ENCODE data around the gene MAP2K4.
A peak's percentile ranks its signal among the peaks of the same experiment; 100 is the strongest.
"Not testable (repeated sequence)": the region's sequence is repeated elsewhere in the genome, so short reads cannot be mapped to it uniquely, and the experiment has no call there.

The MAP2K4 gene

DNA sequence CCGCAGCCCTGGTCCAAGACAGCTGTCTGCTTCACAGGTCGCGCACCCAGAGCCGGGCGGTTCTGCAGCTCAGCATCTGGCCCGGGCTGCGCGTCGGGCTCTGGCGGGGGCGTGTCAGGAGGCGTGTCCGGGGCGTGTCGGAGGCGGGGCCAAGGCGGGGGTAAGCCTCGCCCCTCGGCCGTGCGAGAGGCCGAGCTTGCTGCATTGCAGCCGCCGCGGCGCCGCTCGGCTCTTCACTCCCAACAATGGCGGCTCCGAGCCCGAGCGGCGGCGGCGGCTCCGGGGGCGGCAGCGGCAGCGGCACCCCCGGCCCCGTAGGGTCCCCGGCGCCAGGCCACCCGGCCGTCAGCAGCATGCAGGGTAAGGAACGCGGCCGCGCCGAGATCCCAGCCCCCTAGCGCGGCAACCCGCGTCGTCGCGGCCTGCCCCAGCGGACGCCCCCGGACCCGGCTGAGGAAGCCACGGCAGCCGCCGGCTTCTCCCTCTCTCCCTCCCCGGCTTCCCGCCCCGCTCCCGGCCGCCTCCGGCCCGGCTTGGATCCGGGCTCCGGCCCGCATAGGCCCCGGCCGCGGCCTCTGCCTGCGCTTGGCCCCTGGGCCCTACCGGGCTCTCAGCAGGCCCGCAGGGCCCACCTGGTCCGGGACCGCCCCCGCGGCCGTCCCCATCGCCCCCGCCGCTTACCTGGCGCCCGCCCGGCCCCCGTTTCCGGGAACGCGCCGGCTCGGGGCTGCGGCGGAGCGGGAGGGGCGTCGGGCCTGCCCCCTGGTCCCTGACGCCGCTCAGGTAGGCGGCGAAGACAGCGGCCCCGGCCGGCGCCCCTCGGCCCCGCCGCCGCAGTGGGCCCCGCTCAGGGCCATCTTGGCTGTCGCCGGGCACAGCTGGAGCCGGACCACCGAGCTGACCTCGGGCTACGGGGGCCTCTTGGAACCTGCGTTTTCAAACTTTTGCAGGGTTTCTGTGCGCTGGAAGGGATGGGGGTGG lies at the start of gene MAP2K4:
Gene MAP2K4 (plus strand): TSS at position 236 of the 981 bp plus-strand sequence. CDS start 10 bp downstream, at position 246.
- DNase-seq, result peak; percentile 88

DNA sequence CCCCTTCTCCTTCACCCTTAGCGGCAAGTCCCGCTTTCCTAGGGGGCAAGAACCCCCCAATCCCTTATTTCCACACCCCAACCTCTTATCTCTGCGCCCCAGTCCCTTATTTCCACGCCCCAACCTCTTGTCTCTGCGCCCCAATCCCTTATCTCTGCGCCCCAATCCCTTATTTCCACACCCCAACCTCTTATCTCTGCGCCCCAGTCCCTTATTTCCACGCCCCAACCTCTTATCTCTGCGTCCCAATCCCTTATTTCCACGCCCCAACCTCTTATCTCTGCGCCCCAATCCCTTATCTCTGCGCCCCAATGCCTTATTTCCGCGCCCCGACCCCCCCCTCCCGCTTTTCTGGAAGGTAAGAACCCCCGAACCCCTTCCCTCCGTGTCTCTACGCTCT lies 47.9 kb upstream of the MAP2K4 start:
- not testable (repeated sequence) for DNase-seq

DNA sequence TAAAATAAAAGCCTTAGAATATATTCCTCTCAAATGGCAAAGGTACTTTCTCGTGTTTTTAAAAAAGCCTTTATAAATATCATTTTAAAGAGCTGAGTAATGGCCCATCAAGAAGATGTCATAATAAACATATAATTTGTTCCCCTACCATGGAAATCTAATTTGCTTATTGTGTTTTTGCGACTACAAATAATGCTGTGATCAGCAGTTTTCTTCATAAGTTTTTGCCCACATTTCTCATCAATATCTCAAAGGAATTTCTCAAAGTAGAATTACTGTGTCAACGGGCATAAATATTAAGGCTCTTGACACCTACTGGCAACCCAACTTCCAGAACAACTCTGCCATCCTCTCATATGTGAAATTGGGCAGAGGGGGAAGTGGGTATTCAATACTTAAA lies 40.9 kb upstream of the MAP2K4 start:
- DNase-seq, result no peak

DNA sequence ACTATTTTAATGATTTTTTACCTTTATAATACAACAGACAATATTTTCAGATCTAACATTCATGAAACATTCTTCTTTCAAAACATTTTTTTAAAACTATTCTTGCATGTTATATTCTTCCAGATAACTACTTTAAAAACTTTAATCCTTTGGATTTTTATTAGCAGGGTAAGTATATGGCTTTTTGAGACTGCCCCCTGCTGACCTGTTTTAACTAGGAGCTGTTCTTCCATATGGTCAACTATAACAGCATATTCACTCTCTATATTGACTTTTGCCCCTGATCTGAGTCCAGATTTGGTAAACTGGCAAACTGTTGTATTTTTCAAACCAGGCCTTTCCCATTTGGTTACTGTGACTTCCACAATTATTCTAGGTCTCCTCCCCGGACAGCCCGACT lies 39.9 kb upstream of the MAP2K4 start:
- no peak for DNase-seq

DNA sequence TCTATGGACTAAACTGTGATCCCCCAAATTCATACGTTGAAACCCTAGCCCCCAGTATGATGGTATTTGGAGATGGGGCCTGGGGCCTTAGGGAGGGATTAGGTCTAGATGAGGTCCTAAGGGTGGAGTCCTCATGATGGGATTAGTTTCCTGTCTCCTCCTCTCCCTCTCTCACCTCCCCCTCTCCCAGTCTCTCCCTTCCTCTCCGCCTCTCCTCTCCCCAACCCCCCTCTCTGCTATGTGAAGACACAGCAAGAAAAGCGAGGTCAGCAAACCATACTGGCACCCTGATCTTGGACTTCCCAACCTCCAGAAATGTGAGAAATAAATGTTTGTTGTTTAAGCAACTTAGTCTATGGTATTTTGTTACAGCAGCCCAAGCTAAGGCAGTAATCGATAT lies 38.8 kb upstream of the MAP2K4 start:
- no peak for DNase-seq

DNA sequence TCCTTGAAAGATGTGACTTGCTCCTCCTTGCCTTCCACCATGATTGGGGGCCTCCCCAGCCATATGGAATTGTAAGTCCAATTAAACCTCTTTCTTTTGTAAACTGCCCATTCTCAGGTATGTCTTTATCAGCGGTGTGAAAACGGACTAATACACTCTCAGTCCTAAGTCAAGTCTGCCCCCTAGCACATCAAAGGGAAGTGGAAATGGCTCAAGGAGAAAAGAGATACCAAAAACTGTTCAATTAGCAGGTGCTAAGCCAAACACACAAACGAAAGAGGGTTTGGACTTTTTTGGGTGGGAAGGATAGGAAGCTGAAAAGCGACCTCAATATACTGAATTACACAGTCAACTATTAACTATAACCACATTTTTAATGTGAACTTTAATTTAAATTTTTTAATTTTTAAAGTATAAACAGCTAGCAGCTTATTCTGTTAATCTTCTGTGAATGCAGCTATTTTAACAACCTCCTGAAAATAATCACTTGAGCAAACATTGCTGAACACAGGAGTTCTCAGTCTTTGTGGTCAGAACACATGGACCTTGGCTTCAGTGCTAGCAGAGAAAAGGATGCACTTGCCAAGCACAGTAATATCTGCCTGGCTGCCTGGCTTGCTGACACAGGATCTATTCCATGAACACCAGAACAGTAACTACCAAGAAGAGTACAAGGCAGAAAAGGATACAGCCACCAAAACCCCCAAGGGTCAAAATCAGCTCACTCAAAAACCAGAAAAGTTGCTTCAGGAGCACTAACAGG lies 34.3 kb upstream of the MAP2K4 start:
- DNase-seq, result no peak

DNA sequence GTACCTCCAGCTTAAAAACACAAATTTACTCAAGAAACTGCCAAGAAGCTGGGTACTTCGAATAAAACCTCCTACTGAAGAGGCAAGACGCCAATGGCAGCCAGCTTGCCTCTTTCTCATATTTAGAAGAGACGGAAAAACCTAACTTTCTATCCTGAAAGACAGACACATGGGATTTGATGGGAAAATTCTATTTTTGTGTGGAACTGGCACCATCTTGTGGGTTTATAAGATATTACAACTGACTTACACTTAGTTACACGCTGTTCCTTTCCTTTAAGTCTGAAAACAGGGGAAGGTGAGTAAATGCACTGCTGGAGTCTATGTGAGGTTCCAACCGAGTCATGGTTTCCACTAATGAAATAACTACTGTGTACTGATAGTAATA lies 33.7 kb upstream of the MAP2K4 start:
- DNase-seq, result peak; percentile 38

DNA sequence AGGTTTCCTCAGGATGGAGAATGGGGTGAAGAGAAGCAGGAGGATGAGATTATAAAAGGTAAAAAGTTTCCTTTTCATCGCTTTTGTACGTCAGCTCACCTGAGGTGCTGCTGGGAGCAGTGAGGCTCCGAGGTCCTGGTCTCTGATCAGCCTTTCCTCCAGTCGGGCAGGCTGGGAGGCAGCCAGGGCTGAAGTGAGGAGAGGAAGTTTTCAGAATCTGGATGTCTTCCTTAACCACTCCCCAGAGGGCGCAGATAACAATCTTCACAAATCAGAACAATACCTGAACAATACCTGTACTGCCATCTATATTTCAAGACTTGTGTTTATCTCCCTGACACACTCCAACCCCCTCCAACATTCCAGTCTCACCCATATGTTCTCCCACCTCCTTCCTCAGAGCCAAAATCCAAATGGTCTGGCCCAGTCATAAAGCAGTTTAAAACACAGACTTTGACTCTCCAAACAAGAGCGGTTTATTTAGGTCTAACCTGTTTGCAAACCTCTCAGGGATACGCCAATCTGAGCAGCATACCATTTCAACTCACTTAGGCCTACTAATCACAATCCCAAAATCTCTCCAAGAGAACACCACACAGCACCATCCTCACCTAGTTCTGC lies 30.2 kb upstream of the MAP2K4 start:
- DNase-seq, result no peak

DNA sequence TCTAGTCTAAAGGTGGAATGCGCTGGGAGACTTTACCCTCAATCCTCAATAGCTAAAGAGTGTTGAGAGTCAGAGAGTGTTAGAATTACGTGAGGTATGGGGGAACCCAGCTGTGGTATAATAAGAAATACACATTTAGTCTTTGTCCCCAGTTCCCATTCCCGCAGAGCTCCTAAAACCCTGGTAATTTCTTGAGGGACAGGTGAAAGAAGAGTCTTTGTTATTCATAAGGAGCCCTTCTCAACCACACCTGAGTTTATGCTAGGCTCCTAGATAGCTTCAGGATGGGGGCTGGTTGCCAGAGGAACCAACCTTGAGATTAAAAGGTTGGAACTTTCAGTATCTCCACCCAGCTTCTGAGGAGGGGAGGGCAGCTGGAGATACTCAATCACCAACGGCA lies 29.2 kb upstream of the MAP2K4 start:
- DNase-seq, result no peak

DNA sequence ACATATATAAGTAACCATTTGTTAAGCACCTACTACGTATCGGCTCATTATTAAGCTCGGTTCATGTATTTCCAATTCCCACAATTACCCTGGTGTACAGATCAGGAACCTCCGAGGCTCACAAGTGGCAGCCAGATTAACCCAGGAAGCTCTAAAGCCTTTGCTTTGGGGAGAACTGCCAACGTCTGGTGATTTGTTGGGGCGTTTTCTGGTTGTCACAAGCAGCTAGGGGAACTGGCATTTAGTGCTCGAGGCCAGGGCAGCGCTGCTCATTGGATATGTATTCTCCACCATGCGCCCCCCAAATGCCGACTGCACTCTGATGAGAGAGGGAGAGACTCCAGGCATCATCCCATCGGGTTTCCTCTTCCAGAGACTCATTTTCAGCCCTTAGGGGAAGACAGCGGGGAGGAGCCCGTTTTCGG lies 23.9 kb upstream of the MAP2K4 start:
- peak; percentile 48 for DNase-seq

DNA sequence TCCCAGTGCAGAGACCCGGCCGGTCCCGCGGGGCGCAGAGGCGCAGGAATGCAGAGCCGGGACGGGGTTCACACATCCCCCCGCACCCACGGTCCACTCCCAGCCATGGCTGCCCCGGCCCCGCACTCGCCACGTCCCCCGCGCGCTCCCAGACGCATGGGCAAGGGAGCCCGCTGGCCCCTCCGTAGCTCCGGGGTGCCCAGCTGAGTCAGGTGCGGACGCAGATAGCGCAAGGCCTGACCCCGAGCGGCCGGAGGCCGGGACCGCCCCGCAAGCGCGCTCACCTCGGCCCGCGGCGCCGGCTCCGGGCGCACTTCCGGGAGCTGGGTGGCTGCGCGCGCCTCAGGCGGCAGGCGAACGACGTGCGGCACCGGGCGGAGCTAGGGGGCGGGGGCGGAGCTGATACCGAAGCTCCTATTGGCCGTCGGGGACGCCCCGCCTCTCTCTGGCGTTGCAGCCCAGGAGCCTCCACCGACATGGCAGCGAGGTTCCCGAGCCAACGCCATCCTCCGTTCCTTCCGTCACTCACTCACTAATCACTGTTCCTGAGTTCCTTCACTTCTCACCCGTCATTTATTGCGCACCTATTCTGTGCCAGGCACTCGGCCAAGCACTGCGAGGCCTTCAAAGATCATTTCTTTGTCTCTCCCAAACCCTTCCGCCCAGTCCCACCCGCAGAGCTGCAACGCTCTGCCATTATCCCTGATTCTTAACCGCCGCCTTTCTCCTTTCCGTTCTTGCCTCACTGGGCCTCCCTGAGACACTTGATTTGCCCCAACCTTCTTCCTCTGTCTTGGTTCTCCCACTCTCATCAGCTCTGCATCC lies 23.3 kb upstream of the MAP2K4 start, which contains the start of gene ZNF18:
Gene ZNF18 (minus strand): TSS at position 329 of the 825 bp plus-strand sequence. CDS start 4,646 bp downstream, outside the sequence.
- peak; percentile 93 for DNase-seq

DNA sequence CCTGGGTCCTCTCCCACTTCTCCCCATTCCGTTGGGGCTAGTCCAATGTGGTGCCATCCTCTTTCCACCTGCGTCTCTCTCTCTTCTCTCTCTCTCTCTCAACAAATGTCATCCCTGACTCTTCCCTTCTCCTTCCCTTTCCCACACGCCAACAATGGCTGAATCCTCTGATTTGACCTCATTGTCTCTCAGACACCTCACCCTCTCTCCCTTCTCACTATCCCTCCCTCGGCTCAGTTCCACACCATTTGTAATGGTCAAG lies 22.8 kb upstream of the MAP2K4 start:
- no peak for DNase-seq

DNA sequence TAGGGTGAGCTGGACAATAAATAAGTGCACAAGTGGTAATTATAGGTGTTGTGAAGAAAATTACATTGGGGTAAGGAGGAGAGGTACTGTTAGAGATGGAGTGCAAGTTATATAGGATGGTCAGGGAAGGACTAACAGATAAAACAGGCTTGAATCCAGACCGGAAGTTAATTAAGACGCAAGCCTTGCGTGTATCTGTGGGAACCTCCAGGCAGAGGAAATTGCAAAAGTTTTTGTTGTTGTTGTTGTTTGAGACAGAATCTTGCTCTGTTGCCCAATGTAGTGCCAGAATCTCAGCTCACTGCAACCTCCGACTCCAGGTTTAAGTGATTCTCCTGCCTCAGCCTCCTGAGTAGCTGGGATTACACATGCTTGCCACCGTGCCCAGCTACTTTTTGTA lies 21.0 kb upstream of the MAP2K4 start:
- DNase-seq, result no peak

DNA sequence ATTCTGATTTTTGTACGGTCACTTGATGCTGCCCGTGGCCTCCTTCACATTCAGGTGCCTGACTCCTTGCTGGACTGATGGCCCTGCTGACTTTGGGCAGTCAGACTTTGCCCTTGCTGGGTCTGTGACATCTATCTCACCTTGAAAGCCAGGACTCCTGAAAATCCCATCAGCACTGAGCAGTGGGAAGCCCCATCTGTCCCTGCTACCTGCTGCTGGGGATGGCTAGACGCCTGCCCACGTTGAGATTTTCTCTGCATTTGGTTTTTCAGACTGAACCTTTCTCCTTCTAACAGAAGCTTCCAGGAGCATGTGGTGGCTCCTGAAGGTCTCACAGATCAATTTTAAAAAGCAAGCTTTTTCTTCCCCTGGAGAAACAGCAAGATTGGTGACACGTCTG lies 13.2 kb upstream of the MAP2K4 start:
- DNase-seq, result no peak

DNA sequence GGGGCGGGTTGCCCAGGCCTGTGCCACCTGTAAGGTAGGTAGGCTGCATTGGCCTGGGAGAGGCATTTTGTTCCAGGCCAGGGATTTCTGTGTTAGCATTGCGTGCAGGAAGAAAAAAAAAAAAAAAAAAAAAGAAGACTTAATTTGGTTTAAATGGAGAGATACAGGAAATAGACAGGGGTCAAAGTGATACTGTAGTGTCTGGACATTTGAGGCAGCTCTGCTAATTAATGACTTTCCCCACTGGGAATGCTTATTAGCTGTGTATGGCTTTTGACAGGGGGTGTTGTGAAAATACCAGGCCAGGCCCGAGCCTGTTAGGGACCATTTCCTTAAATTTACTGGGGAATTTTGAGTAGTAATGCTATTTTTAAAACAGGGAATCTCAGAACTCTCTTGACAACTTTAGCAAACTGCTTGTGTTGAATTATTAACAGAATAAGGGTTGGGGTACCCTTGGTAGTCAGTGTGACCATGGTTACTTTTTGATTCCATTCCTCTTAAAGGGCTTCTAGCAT lies 1.0 kb downstream of the MAP2K4 start:
- DNase-seq, result no peak

DNA sequence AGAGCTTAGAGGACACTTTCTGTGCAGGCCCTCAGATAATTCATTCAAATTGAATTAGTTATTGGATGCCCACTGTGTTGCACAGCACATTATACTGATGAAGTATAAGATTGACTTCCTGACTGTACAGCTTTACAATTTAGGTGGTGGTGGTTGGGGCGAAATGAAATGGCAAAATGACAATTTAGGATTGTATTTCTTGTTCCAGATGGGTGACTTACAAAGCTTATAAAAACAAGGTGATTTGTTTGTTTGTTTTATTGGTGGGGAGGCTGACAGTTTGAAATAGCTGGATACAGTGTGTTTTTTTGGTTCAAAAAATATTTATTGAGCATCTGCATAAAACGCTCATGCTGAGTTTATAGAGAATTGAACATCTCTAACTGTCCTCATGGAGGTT lies 1.6 kb downstream of the MAP2K4 start:
- DNase-seq, result no peak

DNA sequence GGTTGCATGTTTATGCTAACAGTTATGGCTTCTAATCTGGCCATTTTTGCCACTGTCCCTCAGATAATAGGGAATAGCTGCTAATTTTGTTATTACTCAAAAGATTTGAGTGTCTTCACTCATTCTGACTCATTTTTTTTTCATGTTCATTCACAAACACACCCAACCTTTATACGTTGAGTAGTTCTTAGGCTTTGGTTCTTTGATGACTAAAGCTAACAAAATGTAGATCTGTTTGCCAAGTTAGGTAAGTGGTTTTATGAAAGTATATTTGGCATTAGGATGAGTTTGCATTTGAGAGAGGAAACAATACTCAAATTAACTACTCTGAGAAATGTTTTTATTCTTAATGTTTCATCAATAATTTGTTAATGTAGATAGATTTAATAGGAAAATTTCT lies 3.6 kb downstream of the MAP2K4 start:
- DNase-seq, result peak; percentile 74

DNA sequence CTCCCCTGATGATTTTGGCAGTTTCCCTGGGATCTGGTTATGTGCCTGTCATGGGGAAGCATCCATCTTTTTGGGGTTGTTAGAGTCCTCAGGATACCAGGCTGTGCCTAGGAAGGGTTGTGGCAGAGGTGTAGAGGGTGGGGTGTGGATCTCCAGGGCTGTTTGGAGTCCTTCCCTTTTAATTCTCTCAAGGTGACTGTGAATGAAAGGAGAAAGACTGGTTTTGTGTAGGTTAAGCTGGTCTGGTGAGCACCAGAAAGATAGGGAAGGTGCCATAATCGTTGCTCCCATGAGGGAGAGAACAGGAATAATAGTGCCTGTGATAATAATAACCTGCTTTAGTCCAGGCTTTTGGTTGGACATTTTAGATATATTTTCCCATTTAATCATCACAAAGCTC lies 7.0 kb downstream of the MAP2K4 start:
- DNase-seq, result no peak

DNA sequence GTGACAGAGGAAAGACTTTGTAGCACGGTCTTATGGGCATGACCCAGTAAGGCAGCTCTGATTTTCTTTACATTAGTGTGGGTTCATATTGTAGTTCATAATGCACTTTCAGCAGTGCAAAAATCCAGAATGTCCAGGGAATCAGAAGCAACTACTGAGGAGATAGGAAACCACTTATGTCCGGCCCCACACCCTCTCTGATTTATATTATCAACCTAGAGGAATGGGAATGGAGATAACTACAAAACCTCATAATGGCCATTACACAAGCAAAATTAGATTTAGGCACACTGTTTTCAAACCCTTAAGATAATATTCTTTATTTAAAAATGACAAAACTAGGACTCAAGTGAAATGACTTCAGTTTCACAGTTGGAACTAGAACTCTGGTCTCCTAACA lies 7.9 kb downstream of the MAP2K4 start:
- DNase-seq, result no peak

DNA sequence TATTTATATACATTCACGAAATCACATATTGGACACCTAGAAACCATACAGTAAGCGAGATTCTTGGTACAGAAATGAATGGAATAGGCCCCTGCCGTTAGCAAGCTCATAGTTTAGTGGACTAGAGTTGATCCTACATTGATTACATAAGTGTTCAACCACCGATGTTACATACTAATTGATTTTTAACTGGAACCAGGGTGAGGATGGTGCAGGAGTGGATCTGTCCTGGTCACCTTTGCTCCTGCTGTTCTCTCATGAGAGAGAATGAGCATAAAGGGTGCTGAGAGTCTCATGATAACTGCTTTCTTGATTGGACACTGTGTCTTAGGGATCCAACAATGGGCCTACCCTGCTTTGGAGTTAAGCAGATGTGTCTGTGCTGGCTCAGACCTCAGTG lies 13.9 kb downstream of the MAP2K4 start:
- no peak for DNase-seq

DNA sequence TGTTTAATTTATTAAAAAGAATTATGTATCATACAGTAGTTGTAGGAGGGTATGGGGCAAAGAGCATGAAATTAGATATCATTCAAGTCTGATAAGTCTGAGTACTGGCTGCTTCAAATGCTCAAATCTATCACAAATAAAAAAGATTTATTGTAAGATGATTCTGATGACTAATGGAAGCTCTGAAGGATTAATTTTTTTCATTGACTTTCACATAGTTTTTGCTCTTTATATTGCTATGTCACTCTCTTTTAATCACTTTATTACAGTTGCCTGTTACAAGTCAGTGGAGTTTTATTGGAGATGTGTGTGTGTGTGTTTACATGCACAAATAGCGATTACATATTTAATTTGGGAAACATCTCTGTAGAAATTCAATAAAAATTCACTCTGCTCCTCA lies 15.0 kb downstream of the MAP2K4 start:
- DNase-seq, result no peak

DNA sequence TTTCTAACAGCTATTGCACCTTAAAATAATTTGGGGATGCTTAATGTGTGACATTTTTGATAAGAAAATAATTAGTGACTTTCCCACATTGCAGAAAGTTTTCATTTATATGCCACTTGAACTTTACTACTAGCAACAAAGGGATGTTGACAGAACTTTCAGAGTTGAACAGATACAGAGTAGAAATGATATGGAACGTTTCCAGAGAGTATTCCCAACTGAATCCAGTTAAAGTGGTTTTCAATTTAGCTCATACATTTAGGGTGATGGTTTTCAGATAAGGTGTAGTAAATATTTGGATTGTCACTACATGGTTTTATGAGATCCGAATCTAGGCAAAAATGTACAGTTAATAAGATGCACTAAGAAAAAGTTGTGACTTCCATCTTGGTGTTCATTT lies 17.3 kb downstream of the MAP2K4 start:
- no peak for DNase-seq

DNA sequence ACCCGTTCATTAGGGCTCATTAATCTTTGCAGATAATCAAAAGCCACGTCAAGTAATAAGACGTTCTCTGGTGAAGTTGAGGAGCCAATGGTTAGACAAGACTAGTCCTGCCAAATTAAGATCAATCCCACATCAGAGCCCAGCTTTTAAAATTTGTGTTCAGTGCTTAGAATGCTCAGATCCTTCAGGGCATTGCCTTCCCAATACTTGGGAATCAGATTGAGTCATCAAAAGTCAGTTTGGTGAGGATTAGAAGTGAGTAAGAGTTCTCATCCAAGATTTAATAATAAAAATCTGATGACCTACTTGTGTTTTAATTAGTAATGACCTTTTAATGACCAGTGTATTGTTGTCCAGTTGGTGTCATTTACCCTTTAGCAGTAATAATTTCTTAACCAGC lies 19.8 kb downstream of the MAP2K4 start:
- peak; percentile 18 for DNase-seq

Measured in fibroblast of skin of right biceps (primary cell).